ENCODE measurements around the gene SPTBN4.
"Not testable (repeated sequence)": the region's sequence is repeated elsewhere in the genome, so short reads cannot be mapped to it uniquely, and the experiment has no call there.

SPTBN4 gene

DNA sequence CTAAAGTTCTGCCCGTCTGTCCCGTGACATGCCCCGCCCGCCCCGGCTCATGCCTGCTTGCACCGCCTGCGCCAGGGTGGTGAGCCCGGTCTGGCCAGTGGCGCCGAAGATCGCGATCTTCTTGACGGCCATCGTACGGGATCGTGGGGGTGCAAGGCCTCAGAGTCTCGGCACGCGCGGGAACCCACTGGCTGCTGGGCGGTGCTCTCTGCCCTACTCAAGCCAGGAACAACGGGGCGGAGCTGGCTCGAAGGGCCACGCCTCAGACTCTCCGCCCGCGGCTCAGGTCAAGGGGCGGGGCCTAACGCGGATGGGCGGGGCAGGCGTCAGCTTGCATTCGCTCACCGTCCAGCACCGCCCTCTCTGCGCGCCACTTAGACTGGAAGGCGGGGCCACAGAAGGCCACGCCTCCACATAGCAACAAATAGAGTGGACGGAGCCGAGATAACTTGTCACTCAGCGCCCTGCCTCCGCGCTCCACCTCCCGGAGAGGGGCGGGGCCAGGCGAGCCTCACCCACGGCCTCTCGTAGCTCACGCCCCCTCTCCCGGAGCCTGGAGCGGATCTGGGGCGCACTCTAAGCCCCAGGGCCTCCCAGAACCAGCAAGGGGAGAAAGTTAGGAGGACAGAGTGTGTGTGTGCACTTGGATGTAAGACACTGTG lies 1.1 kb upstream of the SPTBN4 start, which contains the start of gene BLVRB:
Gene BLVRB (minus strand): TSS at position 189 of the 662 bp plus-strand sequence. CDS start 57 bp downstream, at position 132.
- peak; percentile 99 for DNase-seq

- peak; percentile 82 for DNase-seq
These were observed 399 bp upstream of the SPTBN4 start for GRCh38 chr19:40466219-40466984.

DNA sequence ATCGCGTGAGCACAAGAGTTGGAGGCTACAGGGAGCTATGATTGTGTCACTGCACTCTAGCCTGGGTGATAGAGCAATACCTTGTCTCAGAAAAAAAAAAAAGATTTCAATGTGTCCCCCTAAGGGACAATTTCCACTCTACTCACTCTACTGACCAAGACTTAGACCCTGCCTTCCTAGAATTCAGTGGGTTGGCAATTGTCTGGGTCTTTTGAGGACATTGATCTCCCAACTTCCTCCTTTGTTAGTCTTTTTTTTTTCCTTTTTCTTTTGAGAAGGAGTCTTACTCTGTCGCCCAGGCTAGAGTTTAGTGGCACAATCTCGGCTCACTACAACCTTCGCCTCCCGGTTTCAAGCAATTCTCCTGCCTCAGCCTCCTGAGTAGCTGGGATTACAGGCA lies 2.2 kb downstream of the SPTBN4 start:
- DNase-seq = no peak

DNA sequence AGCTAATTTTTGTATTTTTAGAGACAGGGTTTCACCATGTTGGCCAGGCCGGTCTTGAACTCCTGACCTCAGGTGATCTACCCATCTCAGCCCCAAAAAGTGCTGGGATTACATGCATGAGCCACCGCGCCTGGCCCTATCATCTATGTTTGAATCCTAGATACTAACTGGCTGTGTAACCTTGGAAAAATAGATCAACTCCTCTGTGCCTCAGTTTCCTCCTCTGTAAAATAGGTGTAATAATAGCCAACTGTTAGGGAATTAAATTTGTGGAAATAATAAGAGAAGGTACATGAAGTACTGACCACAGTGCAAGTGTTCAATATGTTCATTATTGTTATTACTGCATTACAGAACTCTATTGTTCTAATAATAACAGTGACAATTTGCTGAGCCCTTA lies 4.3 kb downstream of the SPTBN4 start:
- no peak for DNase-seq

DNA sequence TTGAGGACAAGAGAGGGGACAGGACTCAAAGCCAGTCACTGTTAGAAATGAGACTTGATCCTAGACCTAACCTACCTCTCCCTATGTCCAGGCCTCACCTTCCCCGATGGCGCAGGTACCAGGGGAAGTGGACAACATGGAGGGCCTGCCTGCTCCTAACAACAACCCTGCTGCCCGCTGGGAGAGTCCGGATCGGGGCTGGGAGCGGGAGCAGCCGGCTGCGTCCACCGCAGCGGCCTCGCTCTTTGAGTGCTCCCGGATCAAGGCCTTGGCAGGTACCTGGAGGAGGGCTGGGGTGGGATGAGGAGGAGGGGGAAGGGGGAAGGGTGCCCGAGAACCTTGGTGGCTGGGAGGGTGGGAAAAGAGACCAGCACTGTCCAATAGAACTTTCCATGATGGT lies 5.7 kb downstream of the SPTBN4 start:
- no peak for DNase-seq

DNA sequence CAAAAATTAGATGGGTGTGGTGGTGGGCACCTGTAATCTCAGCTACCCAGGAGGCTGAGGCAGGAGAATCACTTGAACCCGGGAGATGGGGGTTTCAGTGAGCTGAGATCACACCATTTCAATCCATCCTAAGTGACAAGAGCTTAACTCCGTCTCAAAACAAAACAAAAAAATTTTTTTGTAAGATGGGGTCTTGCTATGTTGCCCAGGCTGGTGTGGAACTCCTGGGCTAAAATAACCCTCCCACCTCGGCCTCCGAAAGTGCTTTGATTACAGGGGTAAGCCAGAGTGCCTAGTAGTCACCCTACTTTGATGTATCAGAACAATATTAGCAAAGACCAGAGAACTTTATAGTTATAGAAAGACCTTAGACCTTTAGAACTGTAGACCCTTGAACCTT lies 7.9 kb downstream of the SPTBN4 start:
- DNase-seq = no peak

- not testable (repeated sequence) for DNase-seq
These were observed 9.3 kb downstream of the SPTBN4 start for GRCh38 chr19:40475878-40476644.

- DNase-seq = no peak
These were observed 19.2 kb downstream of the SPTBN4 start for GRCh38 chr19:40486017-40486416.

- no peak for DNase-seq
These were observed 23.1 kb downstream of the SPTBN4 start for GRCh38 chr19:40489882-40490230.

DNA sequence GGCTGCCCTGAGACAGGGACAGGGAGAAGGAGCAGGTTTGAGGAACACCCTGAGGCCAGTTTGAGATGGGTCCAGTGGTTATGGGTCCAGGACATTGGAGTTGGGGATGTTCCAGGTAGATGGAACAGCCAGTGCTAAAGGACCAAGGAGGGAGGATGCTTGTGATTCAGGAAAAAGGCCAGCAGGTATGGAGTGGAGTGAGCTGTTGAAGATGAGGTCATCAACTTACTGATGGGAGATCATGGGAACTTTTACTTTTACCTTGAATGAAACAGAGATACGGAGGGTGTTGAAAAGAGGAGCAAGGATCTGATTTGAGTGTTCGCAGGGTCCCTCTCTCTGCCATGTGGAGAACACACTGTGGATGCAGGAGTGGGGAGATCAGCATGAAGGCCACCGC lies 25.5 kb downstream of the SPTBN4 start:
- DNase-seq = no peak

DNA sequence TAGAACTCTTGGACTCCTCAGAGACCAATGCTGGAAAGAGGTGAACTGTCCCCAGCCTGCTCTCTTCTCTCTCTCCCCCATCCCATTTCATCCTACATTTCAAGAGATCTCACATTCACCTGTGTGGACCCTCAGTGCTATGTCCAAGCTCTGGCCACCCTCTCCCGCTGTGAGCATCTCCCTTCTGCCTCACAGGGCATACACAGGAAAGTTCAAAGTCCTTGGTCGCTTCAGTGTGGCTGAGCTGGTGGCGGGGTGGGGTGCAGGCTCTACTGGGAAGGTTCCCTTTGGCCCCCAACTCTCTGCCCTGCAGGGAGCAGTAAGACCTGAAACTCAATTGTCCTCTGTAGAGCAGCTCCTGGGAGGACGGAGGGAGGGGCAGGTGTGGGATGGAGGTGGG lies 27.0 kb downstream of the SPTBN4 start:
- no peak for DNase-seq

DNA sequence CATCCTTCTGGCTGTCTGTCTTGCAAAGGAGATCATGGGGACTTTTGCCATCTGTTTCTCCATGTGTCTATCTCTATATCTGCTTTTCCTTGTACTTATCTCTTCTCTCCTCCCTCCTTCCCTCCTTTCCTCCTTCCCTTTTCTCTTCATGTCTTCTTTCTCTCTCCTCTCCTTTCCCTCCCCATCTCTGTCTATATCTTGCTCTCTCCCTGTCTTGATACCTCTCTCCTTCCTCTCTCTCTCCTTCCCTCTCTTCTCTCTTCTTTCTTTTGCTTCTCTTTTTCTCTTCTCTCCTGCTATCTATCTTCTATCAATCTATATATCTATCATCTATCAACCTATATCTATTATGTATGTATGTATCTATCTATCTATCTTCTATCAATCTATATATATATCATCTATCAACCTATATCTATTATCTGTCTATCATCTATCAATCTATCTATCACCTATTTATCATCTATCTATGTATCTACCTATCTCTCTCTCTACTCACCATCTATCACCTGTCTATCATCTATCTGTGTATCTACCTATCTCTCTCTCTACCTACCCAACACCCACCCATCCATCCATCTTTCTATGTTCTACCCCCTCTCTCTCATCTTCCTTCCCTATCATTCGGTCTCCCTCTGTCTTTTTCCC lies 27.5 kb downstream of the SPTBN4 start:
- no peak for DNase-seq

GRCh38 chr19:40497214-40497613 lies 30.4 kb downstream of the SPTBN4 start:
- no peak for DNase-seq

- no peak for DNase-seq
These were observed 32.5 kb downstream of the SPTBN4 start for GRCh38 chr19:40499320-40499719.

GRCh38 chr19:40500678-40501530 lies 34.1 kb downstream of the SPTBN4 start:
- DNase-seq = not testable (repeated sequence)

GRCh38 chr19:40501599-40501998 lies 34.8 kb downstream of the SPTBN4 start:
- no peak for DNase-seq

- no peak for DNase-seq
These were observed 35.3 kb downstream of the SPTBN4 start for GRCh38 chr19:40502081-40502480.

DNA sequence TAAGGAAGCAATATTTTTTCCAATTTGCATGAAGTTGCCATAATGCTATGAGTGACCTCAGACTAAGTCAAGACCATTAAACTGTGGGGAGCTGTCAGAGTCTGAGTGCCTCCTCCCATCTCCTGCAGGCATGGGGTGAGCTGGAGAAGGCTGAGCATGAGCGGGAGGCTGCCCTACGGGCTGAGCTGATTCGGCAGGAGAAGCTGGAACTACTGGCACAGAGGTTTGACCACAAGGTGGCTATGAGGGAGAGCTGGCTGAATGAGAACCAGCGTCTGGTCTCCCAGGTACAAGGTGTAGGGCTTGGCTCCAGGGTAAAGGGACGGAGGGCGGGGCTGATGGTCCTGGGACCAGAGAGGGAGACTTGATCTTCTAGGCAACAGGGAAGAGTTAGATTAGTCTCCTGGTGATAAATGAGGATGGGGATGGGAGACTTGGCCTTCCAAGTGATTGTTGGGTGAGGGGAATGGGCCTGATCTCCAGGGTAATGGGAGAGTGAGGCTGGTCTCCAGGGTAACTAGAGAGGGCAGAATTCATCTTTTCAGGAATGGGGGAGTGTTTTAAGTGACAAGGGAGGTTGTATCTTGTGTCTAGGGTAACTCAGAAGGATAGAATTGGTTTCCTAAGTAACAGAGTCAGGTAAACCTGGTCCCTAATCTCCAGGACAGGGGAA lies 36.0 kb downstream of the SPTBN4 start:
- DNase-seq = no peak

DNA sequence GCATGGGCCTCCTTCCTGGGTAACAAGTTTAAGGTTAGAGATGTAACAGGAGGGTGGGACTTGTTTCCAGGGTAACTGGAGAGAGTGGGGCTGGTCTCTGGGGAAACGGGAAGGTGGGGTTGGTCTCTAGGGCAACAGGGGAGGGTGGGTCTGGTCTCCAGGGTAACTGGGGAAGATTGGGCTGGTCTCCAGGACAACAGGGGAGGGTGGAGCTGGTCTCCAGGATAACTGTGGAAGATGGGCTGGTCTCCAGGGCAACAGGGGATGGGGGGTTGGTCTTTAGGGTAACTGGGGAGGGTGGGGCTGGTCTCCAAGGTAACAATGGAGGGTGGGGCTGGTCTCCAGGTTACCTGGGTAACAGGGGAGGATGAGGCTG lies 36.5 kb downstream of the SPTBN4 start:
- DNase-seq = no peak

DNA sequence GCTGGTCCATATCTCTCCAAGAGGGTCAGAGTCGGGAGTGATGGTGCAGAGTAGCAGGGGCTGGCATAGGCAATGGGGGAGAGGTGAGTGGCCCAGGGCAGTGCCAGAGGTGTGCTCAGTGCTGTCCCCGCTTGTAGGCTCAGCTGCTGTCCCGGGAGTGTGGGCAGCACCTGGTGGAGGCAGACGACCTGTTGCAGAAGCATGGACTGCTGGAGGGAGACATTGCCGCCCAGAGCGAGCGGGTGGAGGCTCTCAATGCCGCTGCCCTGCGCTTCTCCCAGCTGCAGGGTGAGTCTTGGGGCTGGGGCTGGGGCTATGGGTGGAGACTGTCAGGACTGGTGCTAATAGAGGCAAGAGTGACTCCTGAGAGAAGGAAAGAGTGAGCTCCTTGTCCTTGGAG lies 39.3 kb downstream of the SPTBN4 start:
- no peak for DNase-seq

DNA sequence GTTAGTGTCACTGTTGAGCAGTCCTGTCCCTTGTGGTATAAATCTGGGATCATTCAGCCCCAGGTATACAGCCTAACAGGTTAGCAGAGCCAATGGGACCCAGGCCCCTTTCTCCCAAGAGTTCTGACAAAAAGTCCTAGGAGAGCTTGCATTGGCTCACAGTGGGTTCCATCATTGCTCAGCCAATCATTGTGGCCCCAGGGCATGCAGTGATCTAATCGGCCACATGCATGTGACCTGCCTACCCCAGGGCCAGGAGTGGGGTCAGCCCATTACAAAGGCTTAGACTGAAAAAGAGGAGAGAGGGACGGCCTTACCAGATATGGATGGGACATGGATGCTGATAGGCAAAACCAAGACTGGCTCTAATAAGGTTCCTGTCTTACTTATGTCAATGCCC lies 41.1 kb downstream of the SPTBN4 start:
- no peak for DNase-seq

- no peak for DNase-seq
These were observed 42.0 kb downstream of the SPTBN4 start for GRCh38 chr19:40508739-40509260.
